ENCODE results near the gene ZNF500.

ZNF500 gene

DNA sequence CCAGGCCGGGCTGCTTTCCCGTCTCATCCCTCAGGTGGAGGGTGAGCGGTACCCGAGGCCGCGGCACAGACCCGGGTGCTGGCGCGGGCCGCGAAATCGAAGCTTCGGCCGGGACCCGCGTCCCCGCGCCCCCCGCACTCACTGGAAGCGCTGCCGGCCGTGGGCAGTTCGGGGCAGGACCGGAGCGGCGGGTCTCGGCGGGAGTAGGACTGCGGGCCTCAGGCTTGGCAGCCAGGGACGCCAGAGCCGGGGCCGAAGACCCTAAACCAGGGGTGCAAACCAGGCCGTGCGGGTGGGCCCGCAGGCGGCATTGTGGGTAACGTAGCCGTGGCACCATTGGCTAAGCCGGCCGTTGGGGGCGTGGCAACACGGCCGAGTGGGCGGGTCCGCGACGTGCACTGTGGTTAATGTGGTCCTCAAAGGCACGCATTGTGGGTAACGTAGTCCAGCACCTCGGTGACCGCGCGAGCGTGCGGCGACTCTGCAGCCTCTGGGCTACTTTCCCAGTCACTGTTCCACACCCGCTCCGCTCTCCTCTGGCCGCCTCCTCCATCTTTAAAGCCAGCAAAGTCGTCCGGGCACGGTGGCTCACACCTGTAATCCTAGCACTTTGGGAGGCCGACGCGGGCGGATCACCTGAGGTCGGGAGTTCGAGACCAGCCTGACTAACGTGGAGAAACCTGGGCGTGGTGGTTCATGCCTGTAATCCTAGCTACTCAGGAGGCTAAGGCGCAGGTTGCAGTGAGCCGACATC is at the start of gene ZNF500:
Gene ZNF500, minus strand, starts transcription at position 288 of the 754 bp plus-strand sequence. CDS start 1,184 bp downstream, outside the sequence.
- DNase-seq (ENCODE audit: low read depth), result peak; percentile 96

DNA sequence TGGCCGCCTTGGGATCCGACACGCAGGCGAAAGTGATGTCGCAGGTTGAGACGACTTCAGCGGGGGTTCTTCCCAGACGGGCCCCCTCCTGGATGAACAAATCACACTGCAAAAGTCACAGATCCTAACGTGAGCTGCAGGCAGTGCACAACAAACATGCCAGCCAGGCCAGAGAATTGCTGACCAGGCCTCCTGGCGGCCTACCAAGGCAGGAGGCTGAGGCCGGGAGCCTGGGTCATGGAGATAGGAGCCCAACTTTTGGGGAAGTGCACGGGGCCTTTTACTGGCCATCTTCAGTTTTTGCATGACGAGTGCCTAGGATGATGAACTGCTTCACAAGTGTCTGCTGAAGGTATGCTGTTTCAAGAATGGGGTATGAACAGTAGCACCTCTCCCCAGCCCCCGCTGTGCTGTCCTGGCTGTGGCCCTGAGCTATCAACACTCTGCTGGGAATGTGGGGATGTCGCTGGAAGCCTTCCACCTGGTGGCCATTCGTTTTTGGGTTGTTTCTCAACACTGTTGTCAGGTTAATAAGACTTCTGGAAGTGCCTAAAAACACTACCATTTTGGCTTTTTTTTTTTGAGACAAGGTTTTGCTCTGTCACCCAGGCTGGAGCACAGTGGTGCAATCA is 47.7 kb upstream of the ZNF500 start:
- no peak for DNase-seq (ENCODE audit: low read depth)

DNA sequence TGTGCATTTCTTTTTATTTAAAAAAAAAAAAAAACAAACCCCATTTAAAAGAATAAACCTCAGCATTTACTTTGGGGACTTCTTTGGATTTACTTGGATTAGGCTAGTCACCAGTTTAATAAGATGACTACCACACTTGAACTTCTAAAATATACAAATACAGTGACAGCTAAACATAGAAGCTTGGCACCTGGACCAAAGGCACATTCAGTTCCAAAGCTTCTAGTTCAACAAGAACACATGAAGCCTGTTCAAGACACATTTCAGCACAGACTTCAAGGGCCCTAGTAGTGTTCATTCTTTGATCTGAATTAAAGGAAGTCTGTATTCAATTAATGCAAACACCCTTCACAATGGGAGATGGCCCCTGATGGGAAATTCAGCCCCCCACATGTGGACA is 47.1 kb upstream of the ZNF500 start:
- DNase-seq (ENCODE audit: low read depth), result no peak

DNA sequence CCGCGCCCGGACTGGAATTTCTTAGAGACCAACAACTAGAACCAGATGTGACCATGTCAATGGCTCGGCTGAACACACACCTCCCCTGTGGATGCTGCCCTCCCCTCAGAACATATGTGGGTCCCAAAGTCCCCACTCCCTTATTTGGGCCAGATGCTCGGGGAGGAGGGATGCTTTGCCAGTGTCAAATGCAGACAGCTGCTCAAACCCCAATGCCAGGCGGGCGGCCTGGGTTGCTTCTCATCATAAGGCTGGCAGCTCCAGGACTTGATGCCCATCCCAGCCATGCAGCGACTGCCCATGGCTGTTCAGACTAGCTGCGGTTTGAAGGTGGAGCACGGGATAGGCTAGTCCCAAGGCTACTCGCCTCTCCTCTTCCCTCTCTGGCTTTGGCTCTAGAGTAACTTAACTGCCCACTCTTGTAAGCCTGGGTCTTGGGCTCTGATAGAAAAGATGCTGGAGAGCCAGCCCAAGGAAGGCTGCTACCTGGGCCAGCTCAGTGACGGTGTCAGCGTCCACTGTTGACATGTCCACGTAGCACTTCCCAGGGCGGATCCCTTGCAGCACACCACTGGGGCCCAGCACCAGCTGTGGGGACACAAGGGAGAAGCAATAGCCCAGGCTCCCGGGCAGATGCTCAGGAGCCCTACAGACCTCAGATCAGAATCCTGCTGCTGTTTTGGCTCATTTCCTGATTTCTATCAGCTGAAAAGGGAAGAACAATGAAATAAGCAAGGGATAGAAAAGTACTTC is 46.5 kb upstream of the ZNF500 start:
- no peak for DNase-seq (ENCODE audit: low read depth)

DNA sequence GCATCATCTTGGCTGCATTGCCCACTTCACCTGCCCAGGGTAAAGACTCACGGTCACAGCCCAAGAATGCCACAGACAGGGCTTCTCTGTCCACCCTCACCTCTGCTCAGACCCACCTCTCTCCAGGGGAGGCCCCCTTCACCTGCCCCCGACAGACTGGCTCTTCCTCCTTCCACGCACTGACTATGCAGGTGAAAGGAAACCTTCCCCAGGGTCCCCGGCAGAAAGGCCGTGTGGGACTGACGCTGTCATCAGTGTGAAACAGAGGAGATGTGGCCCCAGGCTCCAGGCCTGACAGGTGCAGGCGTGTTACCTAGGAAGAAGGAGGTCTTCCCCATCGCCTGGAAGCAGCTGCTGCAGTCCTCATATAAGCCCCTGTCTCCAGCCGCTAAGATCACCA is 44.8 kb upstream of the ZNF500 start:
- DNase-seq (ENCODE audit: low read depth), result no peak

DNA sequence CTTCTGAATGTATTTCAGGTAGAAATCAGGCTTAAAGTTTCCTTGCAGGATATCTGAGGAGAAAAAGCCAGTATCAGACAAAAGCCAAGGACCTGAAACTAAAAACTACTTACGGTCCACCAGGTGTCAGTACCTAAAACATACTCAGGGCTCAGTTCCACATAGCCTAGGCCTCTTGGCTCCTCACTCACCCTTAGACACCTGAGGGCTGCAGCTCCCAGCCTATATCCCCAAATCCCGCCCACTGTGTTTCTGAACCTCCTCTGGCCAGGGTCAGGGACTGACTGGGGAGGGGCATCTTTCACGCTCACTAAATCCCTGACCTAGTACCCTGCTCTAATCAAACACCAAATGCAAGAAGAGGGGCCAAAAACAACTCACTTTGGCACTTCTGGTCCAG is 44.3 kb upstream of the ZNF500 start:
- no peak for DNase-seq (ENCODE audit: low read depth)

DNA sequence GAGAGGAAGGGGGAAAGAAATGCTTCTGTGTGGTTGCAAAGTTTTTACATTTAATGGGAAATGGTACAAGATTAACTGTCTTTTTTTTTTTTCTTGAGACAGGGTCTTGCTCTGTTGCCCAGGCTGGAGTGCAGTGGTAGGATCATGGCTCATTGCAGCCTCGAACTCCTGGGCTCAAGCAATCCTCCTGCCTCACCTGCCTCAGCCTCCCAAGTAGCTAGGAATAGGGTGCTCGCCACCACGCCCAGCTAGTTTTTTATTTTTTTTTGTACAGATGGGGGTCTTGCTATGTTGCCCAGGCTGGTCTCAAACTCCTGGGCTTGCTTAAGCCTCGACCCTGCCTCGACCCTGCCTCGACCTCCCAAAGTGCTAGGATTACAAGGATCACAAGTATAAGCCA is 39.3 kb upstream of the ZNF500 start:
- no peak for DNase-seq (ENCODE audit: low read depth)

DNA sequence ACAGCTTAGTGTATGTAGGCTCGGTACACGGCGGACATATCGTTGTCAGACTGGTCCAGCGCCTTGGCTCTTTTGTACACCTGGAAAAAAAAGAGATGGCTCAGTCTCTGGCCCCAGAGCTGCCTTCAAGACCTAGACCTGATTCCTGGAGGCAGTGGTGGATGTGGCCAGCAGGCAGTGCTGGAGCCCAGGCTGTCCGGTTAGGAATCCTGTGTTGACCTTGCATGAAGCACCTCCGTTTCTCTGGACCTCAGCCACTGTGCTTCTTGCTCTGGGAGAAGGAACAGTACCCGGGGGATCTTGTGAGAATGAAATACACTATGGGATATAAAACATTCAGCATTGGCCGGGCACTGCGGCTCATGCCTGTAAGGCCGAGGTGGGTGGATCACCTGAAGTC is 38.3 kb upstream of the ZNF500 start:
- DNase-seq (ENCODE audit: low read depth), result no peak

DNA sequence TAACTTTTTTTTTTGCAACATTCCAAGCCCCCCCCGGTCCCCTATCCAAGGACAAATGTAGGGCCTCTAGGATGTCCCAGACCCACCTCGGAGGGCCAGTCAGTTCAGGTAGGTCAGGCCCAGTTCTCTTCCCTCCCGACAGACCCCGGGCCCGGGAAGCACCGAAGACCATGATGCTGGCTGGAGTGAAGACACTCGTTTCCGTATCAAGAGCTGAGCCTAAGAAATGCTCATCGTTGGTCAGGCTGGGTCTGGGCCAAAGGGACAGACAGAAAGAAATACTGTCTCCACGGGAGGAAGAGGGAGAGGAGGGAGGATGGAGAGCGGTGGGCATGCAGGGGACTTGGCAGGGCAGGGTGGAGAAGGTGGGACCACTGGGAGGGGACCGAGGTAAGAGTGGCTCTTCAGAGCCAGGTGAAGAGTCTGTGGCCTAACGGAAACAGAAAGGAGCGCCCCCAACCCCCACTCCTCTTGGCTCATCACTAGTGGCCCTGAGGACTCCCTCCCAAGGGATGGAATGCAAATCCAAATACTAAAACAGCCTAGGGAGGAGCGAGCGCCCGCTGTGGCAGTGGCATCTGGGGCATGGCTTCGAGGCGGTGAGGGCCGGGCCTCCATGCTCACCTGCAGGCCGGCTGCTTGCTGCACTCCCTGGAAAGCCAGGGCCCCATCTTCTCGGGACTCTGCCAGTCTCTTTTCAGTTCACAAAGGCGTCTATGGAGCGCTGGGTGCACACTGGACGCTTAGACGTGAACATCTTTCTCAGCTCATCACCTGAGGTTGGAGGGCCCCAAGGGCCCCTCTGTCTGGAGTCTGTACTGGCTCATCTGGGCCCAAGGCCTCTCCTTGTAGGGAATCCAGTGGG is 37.2 kb upstream of the ZNF500 start:
- DNase-seq (ENCODE audit: low read depth), result no peak

DNA sequence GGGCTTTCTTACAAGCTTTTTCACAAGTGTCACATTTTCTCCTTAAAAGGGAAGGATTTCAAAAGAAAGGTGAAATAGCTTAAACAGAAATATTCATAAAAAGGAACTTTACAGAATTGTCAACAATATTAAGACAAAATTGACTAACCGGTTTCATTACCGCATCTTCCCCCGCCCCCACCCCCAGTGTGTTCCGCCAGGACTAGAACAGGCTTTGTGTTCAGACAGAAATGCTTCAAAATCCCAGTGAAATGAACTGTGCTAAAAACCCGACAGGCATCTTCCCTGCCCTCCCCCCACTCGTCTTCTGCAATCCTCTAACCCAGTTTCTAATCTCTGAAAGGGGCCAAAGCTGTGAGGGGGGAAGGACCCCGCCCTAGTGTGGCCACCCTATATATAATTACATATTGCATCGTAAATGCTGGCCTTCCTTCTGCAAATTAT is 36.5 kb upstream of the ZNF500 start:
- DNase-seq (ENCODE audit: low read depth), result no peak

DNA sequence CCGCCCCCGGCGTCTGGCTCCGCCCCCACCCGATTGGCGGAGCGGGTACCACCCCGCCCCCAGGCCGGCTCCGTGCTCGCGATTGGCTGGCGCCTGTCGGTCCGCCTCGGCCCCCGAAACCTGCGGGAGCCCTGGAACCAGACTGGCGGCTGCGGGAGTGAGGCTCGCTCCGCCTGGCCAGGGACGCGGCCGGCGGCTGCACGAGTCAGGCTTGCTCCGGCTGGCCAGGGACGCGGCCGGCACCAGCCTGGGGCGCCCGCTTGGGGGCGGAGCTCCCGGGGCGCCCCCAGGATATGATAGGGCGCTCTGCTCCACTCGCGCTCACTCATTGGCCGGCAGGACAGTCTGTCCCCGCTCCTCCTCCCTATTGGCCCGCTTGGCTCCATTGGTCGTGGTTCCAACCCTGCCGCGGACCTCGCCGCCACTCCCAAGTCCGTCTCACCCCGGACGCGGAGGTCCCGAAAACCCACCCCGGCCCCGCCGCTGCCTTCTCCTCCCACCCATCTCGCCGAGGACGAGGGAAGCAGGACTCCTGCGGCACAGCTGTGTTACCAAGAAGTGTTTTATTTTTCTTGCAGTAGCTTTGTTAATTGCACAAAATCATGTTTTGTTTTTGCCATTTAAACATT is 35.8 kb upstream of the ZNF500 start:
- peak; percentile 76 for DNase-seq (ENCODE audit: low read depth)

DNA sequence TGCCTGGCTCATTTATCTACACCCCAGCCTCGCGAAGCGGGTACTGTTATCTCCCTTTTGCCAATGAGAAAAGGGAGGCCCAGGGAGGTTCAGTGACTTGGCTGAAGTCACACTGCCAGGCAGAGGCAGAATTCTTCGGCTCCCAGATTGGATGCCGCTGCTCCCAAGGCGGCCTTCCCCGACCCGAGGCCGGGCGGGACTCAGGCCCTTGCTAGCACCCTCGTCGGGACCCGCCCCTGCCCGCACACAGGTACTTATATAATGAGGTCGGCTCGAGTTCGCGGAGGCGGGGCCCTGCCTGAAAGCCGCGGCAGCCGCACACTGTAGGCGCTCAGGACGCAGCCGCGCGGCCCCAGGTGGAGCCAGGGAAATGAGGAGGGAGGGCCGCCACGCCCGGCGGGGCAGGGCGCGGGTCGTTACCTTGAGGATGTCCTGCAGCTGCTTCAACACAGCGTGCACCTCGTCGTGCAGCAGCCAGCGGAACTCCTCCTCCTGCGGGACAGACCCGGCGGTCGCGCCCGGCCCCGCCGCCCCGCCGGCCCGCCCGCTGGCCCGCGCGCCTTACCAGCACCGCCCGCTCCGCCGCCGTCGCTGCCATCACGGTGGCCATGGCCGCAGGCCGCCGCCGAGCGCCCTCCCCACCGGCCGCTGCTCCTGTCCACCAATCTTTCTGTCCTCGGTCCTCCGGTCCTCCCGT is 35.1 kb upstream of the ZNF500 start, which contains the start of gene ROGDI:
Gene ROGDI, minus strand, starts transcription at position 672 of the 697 bp plus-strand sequence. Its CDS starts 62 bp downstream, at position 610.
- peak; percentile 43 for DNase-seq (ENCODE audit: low read depth)

DNA sequence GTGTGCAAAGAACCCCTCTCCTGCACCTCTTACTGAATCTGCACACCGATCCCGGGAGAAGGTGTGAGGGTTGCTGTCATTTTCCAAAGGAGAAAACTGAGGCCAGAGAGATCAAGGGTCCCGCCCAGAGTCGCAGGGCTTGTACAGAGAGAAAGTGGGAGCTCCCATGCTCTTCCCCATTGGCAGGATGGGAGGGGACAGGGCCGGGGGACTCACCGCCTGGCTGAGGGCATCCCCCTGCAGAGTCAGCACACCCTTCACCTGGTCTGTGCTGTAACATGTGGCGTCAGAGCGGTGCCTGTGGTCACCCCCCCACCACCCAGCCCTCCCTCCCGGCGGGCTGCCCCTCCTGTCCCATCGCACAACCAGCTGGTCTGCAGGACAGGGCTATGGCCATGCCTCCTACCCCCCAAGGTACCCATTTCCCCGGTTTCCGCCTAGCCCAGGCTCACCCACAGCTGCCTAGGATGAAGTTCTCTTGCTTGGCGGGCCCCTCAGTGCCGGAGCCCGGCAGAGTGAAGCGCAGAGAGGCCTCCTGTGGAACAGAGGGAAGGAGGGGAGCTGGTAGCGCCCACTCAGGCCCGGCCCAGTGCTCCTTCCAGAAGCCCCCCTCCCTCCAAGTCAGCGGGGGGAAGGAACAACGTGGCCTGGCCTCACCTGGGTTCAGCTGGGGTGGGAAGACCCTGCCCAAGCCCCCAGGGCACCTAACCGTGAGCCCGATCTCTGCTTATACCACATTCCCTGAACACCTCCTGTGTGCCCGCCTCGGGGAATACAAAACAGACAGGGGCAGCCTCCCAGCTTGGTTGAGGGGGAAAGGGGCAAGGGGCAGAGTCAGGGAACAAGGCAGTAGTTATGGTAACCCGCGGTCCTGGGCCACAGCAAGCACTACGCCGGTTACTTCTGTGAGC is 34.3 kb upstream of the ZNF500 start:
- DNase-seq (ENCODE audit: low read depth), result no peak

DNA sequence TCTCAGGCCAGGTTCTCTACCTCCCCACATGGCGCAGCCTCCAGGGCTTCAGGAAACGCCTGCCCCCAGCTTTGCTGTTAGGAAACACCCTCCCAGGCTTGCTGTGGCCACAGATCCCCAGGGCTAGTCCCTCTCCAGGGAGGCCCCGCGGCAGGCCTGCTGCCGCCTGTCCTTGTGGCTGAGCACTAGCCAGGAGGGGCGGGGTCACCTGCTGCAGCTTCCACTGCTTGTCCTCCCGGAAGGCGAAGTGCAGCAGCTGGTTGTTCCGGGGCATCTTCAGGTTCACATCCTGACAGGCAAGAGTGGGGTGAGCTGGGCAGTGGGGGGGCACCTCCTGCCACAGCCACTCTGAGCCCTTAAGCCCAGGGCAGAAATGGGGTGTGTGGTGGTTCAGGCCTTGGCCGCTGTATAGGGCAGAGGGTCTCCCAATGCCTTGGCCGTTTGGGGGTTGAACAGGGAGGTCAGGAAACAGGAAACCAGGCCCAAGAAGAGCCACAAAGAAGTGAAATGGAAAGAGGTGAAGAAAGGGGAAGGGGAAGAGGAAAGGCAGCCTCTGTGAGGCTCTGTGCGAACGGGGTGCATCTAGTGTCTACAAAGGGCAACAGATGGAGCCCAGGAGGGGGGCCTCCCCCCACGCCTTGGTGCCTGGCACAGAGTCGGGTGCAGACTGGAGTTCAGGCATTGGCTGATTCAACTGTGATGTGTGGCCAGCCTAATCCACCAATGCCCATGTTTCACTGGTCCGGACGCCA is 33.5 kb upstream of the ZNF500 start:
- DNase-seq (ENCODE audit: low read depth), result no peak

DNA sequence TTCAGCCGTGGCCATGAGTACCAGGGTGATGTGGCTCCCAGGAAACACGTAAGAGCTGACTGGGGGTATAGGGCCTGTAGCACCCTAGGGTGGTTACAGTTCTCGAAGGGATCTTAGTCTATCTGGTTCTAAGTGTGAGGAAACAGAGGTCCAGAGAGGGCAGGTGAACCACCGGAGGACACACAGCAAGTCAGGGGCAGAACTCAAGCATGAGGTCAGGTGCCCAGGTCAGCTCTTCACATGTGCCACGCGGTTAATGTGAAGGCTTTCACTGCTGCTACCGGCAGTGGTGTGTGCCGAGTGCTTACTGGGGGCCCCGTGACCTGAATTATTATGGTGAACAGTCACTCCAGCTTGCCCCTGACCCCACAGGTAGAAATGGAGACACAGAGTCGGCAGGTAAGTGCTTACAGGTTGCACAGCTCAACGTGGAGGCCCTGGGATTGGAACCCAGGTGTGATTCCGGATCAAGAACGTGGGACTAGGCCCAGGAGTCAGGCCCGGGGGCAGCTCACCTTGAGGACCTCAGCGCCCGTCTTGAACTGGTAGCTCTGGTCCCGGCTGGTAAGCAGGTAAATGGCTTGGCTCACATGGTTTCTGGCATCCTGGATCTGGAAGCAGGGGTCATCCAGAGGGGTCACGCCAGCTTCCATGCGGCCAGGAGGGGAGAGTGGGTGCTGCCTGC is 32.4 kb upstream of the ZNF500 start:
- no peak for DNase-seq (ENCODE audit: low read depth)

DNA sequence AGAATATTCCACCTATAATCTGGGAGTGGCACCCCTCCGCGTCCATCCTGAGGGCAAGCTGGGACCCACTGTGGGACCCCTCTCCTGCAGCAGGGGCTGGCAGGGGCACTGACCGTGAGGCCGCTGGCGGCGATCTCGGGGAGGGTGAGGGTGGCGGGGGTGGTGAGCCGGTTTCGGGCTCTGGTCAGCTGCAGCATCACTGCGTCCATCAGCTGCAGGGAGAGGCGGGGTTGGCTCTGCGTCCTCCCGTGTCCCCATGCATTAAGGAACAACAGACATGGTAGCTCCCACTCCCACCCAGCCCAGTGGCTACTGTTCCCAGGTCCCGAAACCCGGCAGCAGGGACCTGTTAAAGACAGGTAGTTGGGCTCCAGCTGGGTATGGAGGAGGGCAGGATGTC is 31.5 kb upstream of the ZNF500 start:
- no peak for DNase-seq (ENCODE audit: low read depth)

DNA sequence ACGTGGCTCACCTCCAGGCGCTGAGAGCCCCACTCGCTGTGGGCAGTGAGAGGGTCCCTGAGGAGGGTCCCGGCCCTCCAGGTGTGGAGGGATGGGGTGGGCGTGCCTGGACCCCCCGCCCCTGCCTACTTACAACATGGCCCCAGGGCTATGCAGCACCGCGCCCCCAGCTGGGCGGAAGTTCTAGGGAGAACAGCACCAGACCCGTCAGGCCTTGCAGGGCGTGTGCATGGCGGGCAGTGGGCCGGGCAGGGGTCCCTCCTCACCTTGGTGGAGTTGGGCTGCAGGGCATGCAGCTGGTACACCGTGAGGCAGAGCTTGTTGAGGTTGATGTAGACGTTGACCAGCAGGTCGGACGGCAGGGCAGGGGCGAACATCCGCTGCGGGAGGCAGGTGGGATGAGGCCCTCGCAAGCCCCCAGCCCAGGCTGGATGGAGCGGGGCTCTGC is 30.9 kb upstream of the ZNF500 start:
- DNase-seq (ENCODE audit: low read depth), result no peak
